HS-27A (cell line): ENCODE measurements around the gene RAMAC.
"Not testable (repeated sequence)": the region's sequence is repeated elsewhere in the genome, so short reads cannot be mapped to it uniquely, and the experiment has no call there.

Experiments used
- DNase-seq: peaks from one replicate; pipeline ENCODE4 v3.0.0-alpha.2; 2012; ENCODE audit warnings: low read depth, missing footprints

The RAMAC gene

GRCh38 chr15:83014205-83014653 lies 28.2 kb downstream of the RAMAC start:
- no peak for DNase-seq

DNA sequence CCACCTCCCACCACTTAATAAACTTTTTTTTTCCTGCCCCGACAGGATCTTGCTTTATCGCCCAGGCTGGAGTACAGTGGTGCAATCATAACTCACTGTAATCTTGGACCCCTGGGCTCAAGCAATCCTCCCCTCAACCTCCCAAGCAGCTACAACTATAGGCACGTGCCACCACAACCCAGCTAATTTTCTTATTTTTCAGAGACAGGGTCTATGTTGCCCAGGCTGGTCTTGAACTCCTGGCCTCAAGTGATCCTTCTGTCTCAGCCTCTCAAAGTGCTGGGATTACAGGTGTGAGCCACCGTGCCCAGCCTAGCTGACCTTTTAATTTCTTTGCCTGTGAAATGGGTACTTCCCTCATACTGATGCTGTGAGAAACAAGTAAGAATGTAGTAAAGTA lies 29.4 kb downstream of the RAMAC start:
- no peak for DNase-seq

DNA sequence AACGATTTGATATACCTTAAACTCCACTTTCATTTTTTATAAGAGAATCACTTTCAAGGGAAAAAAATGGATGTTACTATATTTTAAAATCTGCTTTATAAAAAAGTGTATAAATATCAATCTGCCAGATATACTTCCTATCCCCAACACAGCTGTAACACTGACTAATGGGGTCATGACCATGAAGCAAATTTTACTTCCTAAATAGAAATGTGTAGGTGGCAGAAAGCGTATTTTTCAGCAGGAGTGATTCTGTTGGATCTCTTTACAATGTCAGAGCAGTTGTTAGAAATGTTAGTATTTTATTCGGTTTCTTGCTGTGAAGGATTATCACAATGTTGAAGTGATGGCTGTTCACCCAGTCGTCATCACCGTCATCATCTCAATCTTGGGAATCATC lies 30.9 kb downstream of the RAMAC start:
- DNase-seq, result no peak

DNA sequence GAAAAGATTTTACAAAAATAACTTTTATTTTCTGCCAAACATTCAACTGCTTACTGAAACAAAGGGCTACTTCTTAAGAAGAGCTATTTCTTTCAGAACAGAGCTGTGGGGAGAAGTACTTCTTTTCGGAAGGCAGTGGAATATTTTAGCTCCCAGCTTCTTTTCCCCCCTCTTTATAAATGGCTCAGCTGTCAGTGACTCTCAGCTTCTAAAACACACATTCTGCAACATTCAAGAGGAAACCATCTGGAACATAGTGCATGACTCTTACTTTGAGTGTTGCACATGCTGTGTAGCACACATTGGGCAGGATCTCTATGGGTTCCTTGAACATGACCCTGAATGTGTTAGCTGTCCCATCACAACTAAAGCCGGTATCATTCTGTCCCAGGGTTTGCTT lies 32.4 kb downstream of the RAMAC start:
- no peak for DNase-seq

DNA sequence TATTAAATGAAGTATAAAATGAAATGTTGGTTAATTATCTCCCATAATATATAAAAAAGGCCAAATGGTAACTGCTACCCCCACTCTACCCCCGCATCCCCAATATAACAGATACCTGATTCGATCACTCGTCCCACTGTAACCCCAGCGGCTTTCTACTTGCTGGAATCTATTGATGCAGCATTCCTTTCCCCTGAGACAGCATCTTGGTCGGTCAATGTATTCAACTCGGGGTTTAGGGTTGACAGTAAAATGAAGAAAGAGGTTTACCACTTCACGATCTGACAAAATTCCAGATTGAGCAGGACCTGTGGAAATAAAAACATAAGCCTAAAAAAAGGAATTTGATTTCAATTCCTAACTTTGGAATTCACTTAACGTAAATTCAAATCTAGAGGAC lies 44.0 kb downstream of the RAMAC start:
- DNase-seq, result peak; percentile 38

DNA sequence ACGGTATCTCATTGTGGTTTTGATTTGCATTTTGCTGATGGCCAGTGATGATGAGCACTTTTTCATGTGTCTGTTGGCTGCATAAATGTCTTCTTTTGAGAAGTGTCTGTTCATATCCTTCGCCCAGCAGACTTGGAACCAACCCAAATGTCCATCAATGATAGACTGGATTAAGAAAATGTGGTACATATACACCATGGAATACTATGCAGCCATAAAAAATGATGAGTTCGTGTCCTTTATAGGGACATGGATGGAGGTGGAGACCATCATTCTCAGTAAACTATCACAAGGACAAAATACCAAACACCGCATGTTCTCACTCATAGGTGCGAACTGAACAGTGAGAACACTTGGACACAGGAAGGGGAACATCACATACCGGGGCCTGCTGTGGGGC lies 45.2 kb downstream of the RAMAC start:
- not testable (repeated sequence) for DNase-seq

DNA sequence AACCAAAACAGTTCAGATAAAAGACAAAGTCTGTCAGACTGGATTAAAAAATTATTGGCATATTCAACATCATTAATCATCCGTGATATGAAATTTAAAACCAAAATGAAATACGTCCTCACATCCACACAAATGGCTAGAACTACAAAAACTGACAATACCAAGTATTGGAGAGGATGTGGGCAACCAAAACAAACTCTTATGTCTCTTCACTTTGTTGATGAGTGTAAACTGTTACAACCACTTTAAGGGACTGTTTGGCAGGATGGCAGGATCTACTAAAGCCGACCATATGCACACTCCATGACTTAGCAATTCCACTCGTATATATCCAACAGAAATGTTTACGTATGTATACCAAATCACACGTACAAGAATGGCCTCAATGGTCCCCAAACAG lies 50.2 kb downstream of the RAMAC start:
- DNase-seq, result no peak

- DNase-seq, result no peak
Observed at GRCh38 chr15:83039206-83039605, 53.2 kb downstream of the RAMAC start.
